ENCODE measurements around the gene ASAP3.

Gene ASAP3

GRCh38 chr1:23383577-23384311, 100.2 kb downstream of the ASAP3 start:
- TF ChIP-seq GATA2 (IDR thresholded peaks at IDR 0.05; ENCODE audit: low read depth, low read length) = no peak
- no peak for TF ChIP-seq GATA3 (IDR thresholded peaks at IDR 0.05; ENCODE audit: low read depth, low read length)

DNA sequence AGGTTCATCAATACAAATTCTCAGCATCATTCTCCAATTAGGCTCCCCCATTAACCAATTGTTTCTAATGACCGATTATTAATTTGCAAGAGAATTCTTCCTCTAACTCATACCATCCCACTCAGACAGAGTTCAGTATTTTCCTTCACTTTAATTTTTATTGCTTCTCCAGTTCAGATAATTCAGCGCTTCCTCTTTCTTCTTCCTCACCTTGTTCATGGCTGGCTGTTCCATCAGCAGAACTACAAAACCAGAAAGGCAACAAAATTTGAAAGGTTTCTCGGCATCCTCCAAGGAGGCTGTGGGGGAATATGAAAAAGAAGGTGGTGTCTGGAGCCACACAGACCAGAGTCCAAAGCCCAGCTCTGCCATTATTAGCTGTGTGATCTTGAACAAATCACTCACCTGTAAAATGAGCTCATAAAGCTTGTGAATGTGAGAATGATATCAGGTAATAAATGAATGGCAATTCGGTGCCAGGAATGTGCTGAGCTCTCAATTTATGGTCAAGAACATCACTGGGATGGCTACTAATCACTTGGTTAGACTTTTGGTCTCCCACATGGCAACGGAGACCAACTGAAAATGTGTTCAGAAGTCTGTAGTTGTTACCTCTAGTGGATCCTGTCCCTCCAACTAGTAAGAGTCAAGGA, 102.6 kb downstream of the ASAP3 start:
- TF ChIP-seq GATA3 (IDR thresholded peaks at IDR 0.05; ENCODE audit: low read depth, low read length) = no peak
- no peak for TF ChIP-seq GATA2 (IDR thresholded peaks at IDR 0.05; ENCODE audit: low read depth, low read length)

DNA sequence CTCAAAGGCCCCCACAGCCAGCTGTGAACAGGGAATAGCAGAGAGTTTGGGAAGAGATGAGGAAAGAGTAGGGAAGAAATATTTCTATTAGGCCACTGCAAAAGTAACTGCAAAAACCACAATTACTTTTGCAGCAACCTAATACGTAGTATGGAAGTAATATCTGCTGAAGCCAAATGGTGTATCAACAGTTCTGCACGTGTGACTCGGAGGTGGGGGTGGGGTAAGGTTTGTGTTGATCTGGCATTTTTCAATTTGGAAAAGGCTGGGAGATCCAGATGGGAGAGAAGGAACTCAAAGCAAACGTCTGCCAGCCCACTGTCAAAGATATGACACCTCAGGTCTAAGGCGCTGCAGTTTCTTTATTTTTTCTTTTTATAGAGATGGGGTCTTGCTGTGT, 103.3 kb downstream of the ASAP3 start:
- TF ChIP-seq GATA2 (IDR thresholded peaks at IDR 0.05; ENCODE audit: low read depth, low read length) = no peak

All from SH-SY5Y (cell line).